Neural crest cell (in vitro differentiated cells): ENCODE results near the gene AGPS. TPM values are rescaled to one million over a fixed set of nuclear protein-coding genes. Genes with fewer than 3 reads are reported as not detected.

Experiments
- DNase-seq: peaks from one replicate; pipeline ENCODE4 v3.0.0; 2021; ENCODE audit warnings: low read depth, mixed read lengths, low spot score
- H3K27ac Mint-ChIP-seq: one replicate; pipeline ENCODE4 v1.8.0; 2021; ENCODE audit warnings: mild to moderate bottlenecking, mixed read lengths; ENCODE audit not compliant: unreplicated experiment
- H3K27me3 Mint-ChIP-seq: 2 replicates; pipeline ENCODE4 v1.8.0; 2021; ENCODE audit warnings: low read depth, mild to moderate bottlenecking, mixed read lengths
- H3K36me3 Mint-ChIP-seq: 2 replicates; pipeline ENCODE4 v1.8.0; 2021; ENCODE audit warnings: low read depth, mild to moderate bottlenecking, mixed read lengths
- H3K4me1 Mint-ChIP-seq: 2 replicates; pipeline ENCODE4 v1.8.0; 2021; ENCODE audit warnings: mixed read lengths
- H3K4me3 Mint-ChIP-seq: one replicate; pipeline ENCODE4 v1.8.0; 2021; ENCODE audit warnings: mild to moderate bottlenecking, mixed read lengths
- H3K9me3 Mint-ChIP-seq: 2 replicates; pipeline ENCODE4 v1.8.0; 2021; ENCODE audit warnings: mixed read lengths
- total RNA-seq: library from RNA; stranded (reverse); gene quantifications from 2 replicates; pipeline ENCODE4 v1.2.1, GENCODE V29; 2021
- TF ChIP-seq, protein P1 (sequence below): fragments of 200-600 bp; sonication (generic); conservative IDR thresholded peaks from 2 replicates; pipeline ENCODE4 v1.5.0; 2021; ENCODE audit warnings: antibody characterized with exemption, mild to moderate bottlenecking

Gene AGPS
- total RNA-seq, 1 donor from 2014 or later, result 51.5 TPM

GRCh38 chr2:177496921-177497320 lies 104.3 kb downstream of the AGPS start:
- H3K27me3 Mint-ChIP-seq, result no peaks in the 10 kb centered on the region
- no peak overlapping the region for H3K27ac Mint-ChIP-seq
- no peak overlapping the region for H3K4me3 Mint-ChIP-seq
- H3K36me3 Mint-ChIP-seq, result peaks cover 2% of the 10 kb centered on the region
- DNase-seq, result no peak
- no peaks in the 10 kb centered on the region for H3K4me1 Mint-ChIP-seq
- no peaks in the 10 kb centered on the region for H3K9me3 Mint-ChIP-seq
- TF ChIP-seq, protein P1, sequence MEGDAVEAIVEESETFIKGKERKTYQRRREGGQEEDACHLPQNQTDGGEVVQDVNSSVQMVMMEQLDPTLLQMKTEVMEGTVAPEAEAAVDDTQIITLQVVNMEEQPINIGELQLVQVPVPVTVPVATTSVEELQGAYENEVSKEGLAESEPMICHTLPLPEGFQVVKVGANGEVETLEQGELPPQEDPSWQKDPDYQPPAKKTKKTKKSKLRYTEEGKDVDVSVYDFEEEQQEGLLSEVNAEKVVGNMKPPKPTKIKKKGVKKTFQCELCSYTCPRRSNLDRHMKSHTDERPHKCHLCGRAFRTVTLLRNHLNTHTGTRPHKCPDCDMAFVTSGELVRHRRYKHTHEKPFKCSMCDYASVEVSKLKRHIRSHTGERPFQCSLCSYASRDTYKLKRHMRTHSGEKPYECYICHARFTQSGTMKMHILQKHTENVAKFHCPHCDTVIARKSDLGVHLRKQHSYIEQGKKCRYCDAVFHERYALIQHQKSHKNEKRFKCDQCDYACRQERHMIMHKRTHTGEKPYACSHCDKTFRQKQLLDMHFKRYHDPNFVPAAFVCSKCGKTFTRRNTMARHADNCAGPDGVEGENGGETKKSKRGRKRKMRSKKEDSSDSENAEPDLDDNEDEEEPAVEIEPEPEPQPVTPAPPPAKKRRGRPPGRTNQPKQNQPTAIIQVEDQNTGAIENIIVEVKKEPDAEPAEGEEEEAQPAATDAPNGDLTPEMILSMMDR, result no peak

GRCh38 chr2:177501186-177501585 lies 108.6 kb downstream of the AGPS start:
- peaks cover 2% of the 10 kb centered on the region for H3K36me3 Mint-ChIP-seq

DNA sequence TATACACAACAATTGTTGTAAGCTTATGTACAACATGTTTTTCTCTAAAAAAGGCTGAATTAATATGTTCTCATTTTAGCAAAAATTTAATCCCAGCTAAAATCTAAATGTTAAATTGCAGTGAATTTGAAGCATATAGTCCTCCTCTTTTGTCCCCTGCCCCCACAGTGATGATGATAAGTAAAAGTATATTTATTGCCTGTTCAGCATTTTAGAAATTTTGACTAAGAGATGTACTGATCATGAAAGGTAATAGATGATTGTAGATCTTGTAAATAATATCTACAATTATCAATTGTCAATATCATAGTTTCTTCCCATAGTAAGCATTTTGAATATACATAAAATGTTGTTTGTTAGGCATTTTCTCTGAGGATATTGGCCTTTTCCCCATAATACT lies 113.9 kb downstream of the AGPS start:
- Mint-ChIP-seq H3K27ac (no peak overlapping the region), H3K9me3 (no peaks in the 10 kb centered on the region), H3K4me3 (no peak overlapping the region), H3K4me1 (no peaks in the 10 kb centered on the region), H3K27me3 (no peaks in the 10 kb centered on the region), H3K36me3 (no peaks in the 10 kb centered on the region)
- no peak for DNase-seq
- TF ChIP-seq, protein P1, result no peak

More at GRCh38 chr2:177501186-177501585, 108.6 kb downstream of the AGPS start:
- H3K9me3 Mint-ChIP-seq, result no peaks in the 10 kb centered on the region
- H3K27me3 Mint-ChIP-seq, result no peaks in the 10 kb centered on the region
- H3K4me3 Mint-ChIP-seq, result no peak overlapping the region
- TF ChIP-seq, protein P1, result no peak
- no peak overlapping the region for H3K27ac Mint-ChIP-seq
- H3K4me1 Mint-ChIP-seq, result no peaks in the 10 kb centered on the region
- DNase-seq, result no peak

DNA sequence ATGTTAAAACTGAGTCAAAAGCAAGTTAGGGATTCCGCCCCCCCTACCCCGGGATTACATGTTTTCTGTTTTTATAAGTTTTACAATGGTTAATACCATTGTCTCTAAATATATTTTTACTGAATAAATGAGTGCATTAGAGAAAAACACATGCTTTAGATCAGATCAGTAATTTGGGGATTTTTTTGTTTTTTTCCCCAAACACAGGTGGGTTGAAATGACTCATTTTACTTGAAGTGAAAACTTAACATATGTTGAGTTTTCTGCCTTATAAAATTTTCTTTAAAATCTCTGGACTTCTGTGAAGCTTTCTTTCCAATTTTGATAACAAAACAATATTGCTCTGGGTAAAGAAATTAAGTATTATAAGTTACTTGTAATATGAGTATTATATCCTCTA lies 114.4 kb downstream of the AGPS start:
- H3K9me3 Mint-ChIP-seq, result no peaks in the 10 kb centered on the region
- H3K27ac Mint-ChIP-seq, result no peak overlapping the region

GRCh38 chr2:177516824-177517544 lies 124.4 kb downstream of the AGPS start:
- Mint-ChIP-seq H3K27me3 (no peaks in the 10 kb centered on the region), H3K36me3 (peaks cover 4% of the 10 kb centered on the region), H3K4me3 (no peak overlapping the region), H3K4me1 (no peaks in the 10 kb centered on the region), H3K27ac (no peak overlapping the region), H3K9me3 (no peaks in the 10 kb centered on the region)
- TF ChIP-seq, protein P1, result no peak
- DNase-seq, result no peak

More for the DNA sequence above, 114.4 kb downstream of the AGPS start:
- no peaks in the 10 kb centered on the region for H3K36me3 Mint-ChIP-seq
- no peaks in the 10 kb centered on the region for H3K27me3 Mint-ChIP-seq
- DNase-seq, result no peak
- no peaks in the 10 kb centered on the region for H3K4me1 Mint-ChIP-seq
- TF ChIP-seq, protein P1, result no peak
- H3K4me3 Mint-ChIP-seq, result no peak overlapping the region
